IMR-90 (cell line): ENCODE results near the gene EPHA2. TPM values are rescaled to one million over a fixed set of nuclear protein-coding genes. Genes with fewer than 3 reads are reported as not detected.

Experiments used
- ATAC-seq: fragments of 200-7000 bp; cut with Tn5 transposase; 2 replicates; pipeline ENCODE4 v1.9.1; 2020; ENCODE audit warnings: low read depth, mild to moderate bottlenecking, moderate library complexity
- BruUV-seq: library from RNA; stranded (reverse); fragments of 400-500 nt; replicated peaks from 2 replicates; lab custom pipeline; 2021; lab: Mats Ljungman, UMichigan
- CTCF ChIA-PET: fragments of 300-600 bp; formaldehyde crosslinking; extraction: SDS; loops from one replicate; lab custom pipeline; 2021; ENCODE audit warnings: antibody characterized with exemption; lab: Yijun Ruan, JAX
- POLR2A ChIA-PET: fragments of 300-600 bp; sonication (Branson Sonifier 250); formaldehyde crosslinking; loops from one replicate; lab custom pipeline; 2022; ENCODE audit warnings: antibody characterized with exemption; ENCODE audit not compliant: unreplicated experiment; lab: Charles Lee
- DNase-seq: peaks from one replicate; pipeline ENCODE4 v3.0.0; 2013
- H2AFZ ChIP-seq: replicated peaks from 2 replicates; pipeline ENCODE3; 2013; ENCODE audit warnings: low read length, mild to moderate bottlenecking; ENCODE audit not compliant: poor library complexity
- H2AK5ac ChIP-seq: 2 replicates; pipeline ENCODE4 v1.6.1; 2013; ENCODE audit warnings: low read depth, low read length, inconsistent platforms
- H2AK9ac ChIP-seq: replicated peaks from 2 replicates; pipeline ENCODE3; 2013; ENCODE audit warnings: mild to moderate bottlenecking, low read depth, low read length, moderate library complexity; ENCODE audit not compliant: poor library complexity
- H2BK120ac ChIP-seq: 2 replicates; pipeline ENCODE4 v1.6.1; 2013; ENCODE audit warnings: low read depth, low read length, inconsistent platforms
- H2BK15ac ChIP-seq: 3 replicates; pipeline ENCODE4 v1.6.1; 2013; ENCODE audit warnings: low read depth, low read length, inconsistent platforms
- H2BK20ac ChIP-seq: 2 replicates; pipeline ENCODE4 v1.6.1; 2013; ENCODE audit warnings: low read depth, mild to moderate bottlenecking, inconsistent platforms, low read length, moderate library complexity
- H2BK5ac ChIP-seq: 2 replicates; pipeline ENCODE4 v1.6.1; 2013; ENCODE audit warnings: mild to moderate bottlenecking, low read depth, low read length, inconsistent platforms; ENCODE audit not compliant: poor library complexity, severe bottlenecking
- H3K14ac ChIP-seq: replicated peaks from 2 replicates; pipeline ENCODE4 v1.6.1; 2013; ENCODE audit warnings: low read depth, low read length, inconsistent platforms
- H3K18ac ChIP-seq: 2 replicates; pipeline ENCODE4 v1.6.1; 2013; ENCODE audit warnings: low read depth, low read length, control low read depth
- H3K23ac ChIP-seq: 2 replicates; pipeline ENCODE4 v1.6.1; 2013; ENCODE audit warnings: low read depth, low read length, inconsistent platforms
- H3K27ac ChIP-seq: 2 replicates; pipeline ENCODE4 v1.5.1; 2013; ENCODE audit warnings: mild to moderate bottlenecking, control low read depth, low read length; ENCODE audit not compliant: insufficient read depth
- H3K27me3 ChIP-seq: 2 replicates; pipeline ENCODE4 v1.6.1; 2013; ENCODE audit warnings: low read length; ENCODE audit not compliant: control insufficient read depth, insufficient read depth
- H3K36me3 ChIP-seq: 2 replicates; pipeline ENCODE4 v1.6.1; 2013; ENCODE audit warnings: low read length, mixed read lengths; ENCODE audit not compliant: control insufficient read depth, insufficient read depth
- H3K4ac ChIP-seq: 2 replicates; pipeline ENCODE4 v1.6.1; 2013; ENCODE audit warnings: low read depth, low read length, inconsistent platforms
- H3K4me1 ChIP-seq: 2 replicates; pipeline ENCODE4 v1.6.1; 2013; ENCODE audit warnings: low read length, mixed read lengths; ENCODE audit not compliant: control insufficient read depth, insufficient read depth
- H3K4me2 ChIP-seq: 2 replicates; pipeline ENCODE4 v1.6.1; 2013; ENCODE audit warnings: low read depth, mild to moderate bottlenecking, control low read depth, low read length, moderate library complexity
- H3K4me3 ChIP-seq: 2 replicates; pipeline ENCODE4 v1.5.1; 2013; ENCODE audit warnings: low read depth, mild to moderate bottlenecking, control low read depth, low read length, moderate library complexity; ENCODE audit not compliant: insufficient read depth
- H3K56ac ChIP-seq: 2 replicates; pipeline ENCODE4 v1.6.1; 2013; ENCODE audit warnings: low read length, inconsistent platforms; ENCODE audit not compliant: insufficient read depth; ENCODE audit errors: extremely low read depth
- H3K79me1 ChIP-seq, 2 experiments: 2 replicates each; pipeline ENCODE4 v1.6.1; 2013; ENCODE audit warnings: low read length in 2 of 2, inconsistent platforms in 1 of 2, low read depth in 1 of 2
- H3K9ac ChIP-seq: 2 replicates; pipeline ENCODE4 v1.6.1; 2013; ENCODE audit warnings: low read depth, low read length, control low read depth
- H3K9me1 ChIP-seq: 2 replicates; pipeline ENCODE4 v1.6.1; 2013; ENCODE audit warnings: low read length, inconsistent platforms; ENCODE audit not compliant: insufficient read depth
- H3K9me3 ChIP-seq: 2 replicates; pipeline ENCODE4 v1.6.1; 2013; ENCODE audit warnings: low read length; ENCODE audit not compliant: control insufficient read depth, insufficient read depth
- H4K20me1 ChIP-seq: 2 replicates; pipeline ENCODE4 v1.6.1; 2013; ENCODE audit warnings: low read length, inconsistent platforms; ENCODE audit not compliant: insufficient read depth
- H4K5ac ChIP-seq: 2 replicates; pipeline ENCODE4 v1.6.1; 2013; ENCODE audit warnings: mild to moderate bottlenecking, low read depth, low read length, control low read depth
- H4K8ac ChIP-seq, 2 experiments: 2 replicates each; pipeline ENCODE4 v1.6.1; 2013; ENCODE audit warnings: low read depth in 2 of 2, low read length in 2 of 2, control low read depth in 1 of 2, inconsistent platforms in 1 of 2
- H4K91ac ChIP-seq: 2 replicates; pipeline ENCODE4 v1.6.1; 2013; ENCODE audit warnings: low read depth, low read length, inconsistent platforms; ENCODE audit not compliant: insufficient read depth
- CEBPB ChIP-seq: IDR thresholded peaks from 2 replicates; pipeline ENCODE4 v1.6.1; 2012; ENCODE audit warnings: low read depth, low read length, improper control_type of control experiment
- CHD1 ChIP-seq: IDR thresholded peaks from 2 replicates; pipeline ENCODE4 v1.6.1; 2012; ENCODE audit warnings: low read depth, low read length, improper control_type of control experiment
- MAZ ChIP-seq: IDR thresholded peaks from 2 replicates; pipeline ENCODE4 v1.6.1; 2012; ENCODE audit warnings: low read depth, mild to moderate bottlenecking, low read length, improper control_type of control experiment, moderate library complexity, borderline replicate concordance
- NFE2L2 ChIP-seq: fragments of 150-350 bp; IDR thresholded peaks from 2 replicates; pipeline ENCODE4 v1.6.1; 2016; ENCODE audit warnings: low read depth, mild to moderate bottlenecking, low read length
- POLR2A ChIP-seq: IDR thresholded peaks from 2 replicates; pipeline ENCODE4 v1.6.1; 2012; ENCODE audit warnings: mild to moderate bottlenecking, low read depth, low read length
- RCOR1 ChIP-seq: IDR thresholded peaks from 2 replicates; pipeline ENCODE4 v1.6.1; 2012; ENCODE audit warnings: mild to moderate bottlenecking, low read length, improper control_type of control experiment; ENCODE audit not compliant: insufficient replicate concordance
- RFX5 ChIP-seq: IDR thresholded peaks from 2 replicates; pipeline ENCODE4 v1.8.0; 2012; ENCODE audit warnings: low read depth, mild to moderate bottlenecking, low read length, moderate library complexity
- WGBS, 2 experiments: methylation state at CpG; one replicate each; pipeline versions ENCODE4 v1.1.5 to v1.1.7; 2013; ENCODE audit warnings: missing lambda C conversion rate in 2 of 2; ENCODE audit not compliant: insufficient read length in 1 of 2; ENCODE audit errors: extremely low coverage in 2 of 2; 5-methylcytosine and 5-hydroxymethylcytosine counted together
- dilution Hi-C: fragments of 300-500 bp; cut with HindIII; formaldehyde crosslinking; loops from one replicate; pipeline ENCODE4 v1.14.3; 2018; ENCODE audit warnings: low sequenced_read_pairs; ENCODE audit not compliant: unreplicated experiment
- in situ Hi-C: fragments of 300-500 bp; cut with MboI; formaldehyde crosslinking; loops from 3 replicates; pipeline ENCODE4 v1.14.3; 2019; ENCODE audit warnings: low sequenced_read_pairs, inconsistent platforms, mixed read lengths
- intact Hi-C: fragments of 100-400 bp; cut with micrococcal nuclease; formaldehyde crosslinking; loops from 2 replicates; pipeline ENCODE4 v1.10.0; 2022
- polyA plus RNA-seq, 3 experiments: library from polyadenylated mRNA; depleted of rRNA; stranded (reverse); fragments of >200 nt; gene quantifications; 2 replicates each; pipeline ENCODE4 v1.2.3, GENCODE V29; 2012; ENCODE audit warnings: low replicate concordance in 1 of 3
- total RNA-seq: library from RNA; depleted of rRNA; stranded (reverse); fragments of >200 nt; gene quantifications from 2 replicates; pipeline ENCODE4 v1.2.3, GENCODE V29; 2012
- TF ChIP-seq, protein P1 (sequence below): conservative IDR thresholded peaks from 2 replicates; pipeline ENCODE4 v1.5.1; 2012; ENCODE audit warnings: mild to moderate bottlenecking, low read depth, low read length, improper control_type of control experiment

Gene EPHA2
- total and polyA plus RNA-seq, 2 of the 4 experiments (the other 2 are of a cell fraction) = 24.0 to 72.6 TPM

DNA sequence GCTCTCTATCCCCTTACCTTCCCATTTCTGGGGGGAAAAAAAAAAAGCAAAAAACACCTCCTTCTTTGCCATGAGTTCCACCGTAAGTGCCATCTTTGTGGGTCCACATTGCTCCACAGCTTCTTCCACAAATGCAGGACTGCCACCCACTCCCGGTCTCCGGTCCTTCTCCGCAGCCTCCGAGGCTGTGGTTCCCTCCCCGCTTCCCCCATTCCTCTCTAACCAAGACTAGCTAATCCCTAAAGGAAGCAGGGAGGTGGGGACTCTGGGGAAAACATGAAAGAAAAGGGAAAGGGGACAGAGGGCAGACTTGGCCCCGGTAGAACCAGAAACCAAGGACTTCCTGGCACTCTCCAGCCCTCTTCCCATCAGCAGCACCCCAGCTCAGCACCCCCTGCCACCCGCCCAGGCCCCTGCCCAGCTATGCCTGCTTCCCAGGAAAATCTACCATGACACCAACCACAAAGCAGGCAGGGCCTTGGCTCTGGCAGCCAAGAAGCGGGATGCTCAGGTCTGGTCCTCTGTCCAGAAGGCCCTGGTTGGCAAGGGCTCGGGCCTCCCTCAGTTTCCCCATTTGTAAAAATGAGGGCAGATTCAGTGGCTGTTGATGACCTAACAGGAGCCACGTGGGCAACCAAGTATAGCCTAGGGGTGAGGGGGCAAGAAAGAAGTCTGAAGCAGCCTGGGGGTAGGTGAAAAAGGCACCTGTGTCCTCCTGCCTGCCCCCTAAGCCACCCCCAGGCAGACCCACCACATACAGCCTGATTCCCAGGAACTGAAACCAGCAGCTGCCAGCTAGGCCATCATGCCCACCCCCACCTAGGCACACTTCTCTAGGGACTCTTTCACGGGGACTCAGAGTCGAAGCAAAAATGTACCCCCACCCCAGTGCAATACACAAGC lies 2.5 kb downstream of the EPHA2 start:
- peak overlapping the region; percentile 77 for H2BK20ac ChIP-seq
- peak overlapping the region; percentile 96 to 97 for H4K8ac ChIP-seq
- H4K20me1 ChIP-seq = peaks cover 13% of the 10 kb centered on the region
- H3K14ac ChIP-seq = peak overlapping the region; percentile 99
- peak overlapping the region; percentile 99 for H2BK5ac ChIP-seq
- peak overlapping the region; percentile 63 for H3K4me2 ChIP-seq
- ChIA-PET POLR2A (interaction anchor here (0.6 kb wide), 2 partner anchors 10 to 78 kb away, joined by 3 read pairs; no protein-coding TSS in a partner anchor), CTCF (interaction anchor here (1.0 kb wide), 1 partner anchor 71 kb away, joined by 4 read pairs; no protein-coding TSS in a partner anchor)
- no peak; the same call in 1 of the 2 replicates for TF ChIP-seq MAZ
- no peak for TF ChIP-seq CHD1
- no peak for TF ChIP-seq POLR2A
- no peak for TF ChIP-seq RFX5
- no peak for TF ChIP-seq CEBPB
- TF ChIP-seq NFE2L2 = no peak
- no peak for TF ChIP-seq RCOR1
- TF ChIP-seq, protein P1, sequence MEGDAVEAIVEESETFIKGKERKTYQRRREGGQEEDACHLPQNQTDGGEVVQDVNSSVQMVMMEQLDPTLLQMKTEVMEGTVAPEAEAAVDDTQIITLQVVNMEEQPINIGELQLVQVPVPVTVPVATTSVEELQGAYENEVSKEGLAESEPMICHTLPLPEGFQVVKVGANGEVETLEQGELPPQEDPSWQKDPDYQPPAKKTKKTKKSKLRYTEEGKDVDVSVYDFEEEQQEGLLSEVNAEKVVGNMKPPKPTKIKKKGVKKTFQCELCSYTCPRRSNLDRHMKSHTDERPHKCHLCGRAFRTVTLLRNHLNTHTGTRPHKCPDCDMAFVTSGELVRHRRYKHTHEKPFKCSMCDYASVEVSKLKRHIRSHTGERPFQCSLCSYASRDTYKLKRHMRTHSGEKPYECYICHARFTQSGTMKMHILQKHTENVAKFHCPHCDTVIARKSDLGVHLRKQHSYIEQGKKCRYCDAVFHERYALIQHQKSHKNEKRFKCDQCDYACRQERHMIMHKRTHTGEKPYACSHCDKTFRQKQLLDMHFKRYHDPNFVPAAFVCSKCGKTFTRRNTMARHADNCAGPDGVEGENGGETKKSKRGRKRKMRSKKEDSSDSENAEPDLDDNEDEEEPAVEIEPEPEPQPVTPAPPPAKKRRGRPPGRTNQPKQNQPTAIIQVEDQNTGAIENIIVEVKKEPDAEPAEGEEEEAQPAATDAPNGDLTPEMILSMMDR = no peak
- H3K79me1 ChIP-seq = peaks cover 7 to 71% of the 10 kb centered on the region in 2 experiments; a peak in 3 of 4 replicates
- peak overlapping the region; percentile 77 for H3K18ac ChIP-seq
- H3K4ac ChIP-seq = peak overlapping the region; percentile 94
- peak overlapping the region; percentile 66 for H3K56ac ChIP-seq
- H2AK5ac ChIP-seq = peak overlapping the region; percentile 95
- H3K4me1 ChIP-seq = peaks cover 40% of the 10 kb centered on the region
- no peaks in the 10 kb centered on the region for H3K27me3 ChIP-seq
- peak overlapping the region; percentile 92 for H2BK15ac ChIP-seq
- H2BK120ac ChIP-seq = peak overlapping the region; percentile 87
- no peak overlapping the region for H2AFZ ChIP-seq
- H3K9me1 ChIP-seq = peaks cover 35% of the 10 kb centered on the region
- no TSS peak for BruUV-seq
- H4K5ac ChIP-seq = peak overlapping the region; percentile 76
- DNase-seq = no peak
- in situ Hi-C loops = no loop called here
- H2AK9ac ChIP-seq = peak overlapping the region; percentile 98
- dilution Hi-C loops = no loop called here
- no peak for ATAC-seq
- intact Hi-C loops = no loop called here
- H3K4me3 ChIP-seq = peak overlapping the region; percentile 83
- H3K9me3 ChIP-seq = no peaks in the 10 kb centered on the region
- H4K91ac ChIP-seq = peak overlapping the region; percentile 98
- H3K36me3 ChIP-seq = peaks cover 24% of the 10 kb centered on the region
- H3K23ac ChIP-seq = peak overlapping the region; percentile 95
- H3K9ac ChIP-seq = peak overlapping the region; percentile 60
- H3K27ac ChIP-seq = peak overlapping the region; percentile 96
- no CpG with 5 or more reads among the region's 13 CpGs for WGBS, 2 experiments
